ENCODE measurements around the gene NR2F6.

The NR2F6 gene

GRCh38 chr19:17245535-17245984 lies at the start of gene NR2F6:
NR2F6 (minus strand) TSS chr19:17245919; CDS start chr19:17245220, 699 bp downstream.
- DNase-seq (ENCODE audit: low read depth), result no peak
- peak within 1 kb of the TSS; percentile 40 for H3K4me3 ChIP-seq (ENCODE audit: low read depth, low read length)
- TF ChIP-seq MAX (IDR thresholded peaks at IDR 0.05; ENCODE audit: low read depth, low read length) (no peak), POLR2A (IDR thresholded peaks at IDR 0.05; ENCODE audit: extremely low read depth, insufficient read length) (no peak), MYC (IDR thresholded peaks at IDR 0.05; ENCODE audit: low read depth, low read length) (no peak)
- TF ChIP-seq, protein P1, sequence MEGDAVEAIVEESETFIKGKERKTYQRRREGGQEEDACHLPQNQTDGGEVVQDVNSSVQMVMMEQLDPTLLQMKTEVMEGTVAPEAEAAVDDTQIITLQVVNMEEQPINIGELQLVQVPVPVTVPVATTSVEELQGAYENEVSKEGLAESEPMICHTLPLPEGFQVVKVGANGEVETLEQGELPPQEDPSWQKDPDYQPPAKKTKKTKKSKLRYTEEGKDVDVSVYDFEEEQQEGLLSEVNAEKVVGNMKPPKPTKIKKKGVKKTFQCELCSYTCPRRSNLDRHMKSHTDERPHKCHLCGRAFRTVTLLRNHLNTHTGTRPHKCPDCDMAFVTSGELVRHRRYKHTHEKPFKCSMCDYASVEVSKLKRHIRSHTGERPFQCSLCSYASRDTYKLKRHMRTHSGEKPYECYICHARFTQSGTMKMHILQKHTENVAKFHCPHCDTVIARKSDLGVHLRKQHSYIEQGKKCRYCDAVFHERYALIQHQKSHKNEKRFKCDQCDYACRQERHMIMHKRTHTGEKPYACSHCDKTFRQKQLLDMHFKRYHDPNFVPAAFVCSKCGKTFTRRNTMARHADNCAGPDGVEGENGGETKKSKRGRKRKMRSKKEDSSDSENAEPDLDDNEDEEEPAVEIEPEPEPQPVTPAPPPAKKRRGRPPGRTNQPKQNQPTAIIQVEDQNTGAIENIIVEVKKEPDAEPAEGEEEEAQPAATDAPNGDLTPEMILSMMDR (IDR thresholded peaks at IDR 0.05; ENCODE audit: low read depth, low read length), result no peak

GRCh38 chr19:17294051-17294891 lies 48.6 kb upstream of the NR2F6 start:
- H3K4me3 ChIP-seq (ENCODE audit: low read depth, low read length), result no peak overlapping the region
- TF ChIP-seq POLR2A (IDR thresholded peaks at IDR 0.05; ENCODE audit: extremely low read depth, insufficient read length) (no peak), MYC (IDR thresholded peaks at IDR 0.05; ENCODE audit: low read depth, low read length) (no peak), MAX (IDR thresholded peaks at IDR 0.05; ENCODE audit: low read depth, low read length) (no peak)
- TF ChIP-seq, protein P1 (IDR thresholded peaks at IDR 0.05; ENCODE audit: low read depth, low read length), result no peak
- DNase-seq (ENCODE audit: low read depth), result peak; percentile 44

GRCh38 chr19:17293605-17294004 lies 47.9 kb upstream of the NR2F6 start:
- H3K4me3 ChIP-seq (ENCODE audit: low read depth, low read length), result no peak overlapping the region
- no peak for TF ChIP-seq POLR2A (IDR thresholded peaks at IDR 0.05; ENCODE audit: extremely low read depth, insufficient read length)
- TF ChIP-seq, protein P1 (IDR thresholded peaks at IDR 0.05; ENCODE audit: low read depth, low read length), result no peak
- TF ChIP-seq MYC (IDR thresholded peaks at IDR 0.05; ENCODE audit: low read depth, low read length), result no peak
- no peak for TF ChIP-seq MAX (IDR thresholded peaks at IDR 0.05; ENCODE audit: low read depth, low read length)
- DNase-seq (ENCODE audit: low read depth), result no peak

- peak; percentile 88 for DNase-seq (ENCODE audit: low read depth)
- peak; percentile 73 for TF ChIP-seq MAX (IDR thresholded peaks at IDR 0.05; ENCODE audit: low read depth, low read length)
- TF ChIP-seq, protein P1 (IDR thresholded peaks at IDR 0.05; ENCODE audit: low read depth, low read length), result peak; percentile 77
- TF ChIP-seq POLR2A (IDR thresholded peaks at IDR 0.05; ENCODE audit: extremely low read depth, insufficient read length), result peak; percentile 79
- TF ChIP-seq MYC (IDR thresholded peaks at IDR 0.05; ENCODE audit: low read depth, low read length), result peak; percentile 91
- peak overlapping the region; percentile 72 for H3K4me3 ChIP-seq (ENCODE audit: low read depth, low read length)
Measured at GRCh38 chr19:17292301-17293074, 46.8 kb upstream of the NR2F6 start.

GRCh38 chr19:17289489-17289888 lies 43.8 kb upstream of the NR2F6 start:
- no peak for TF ChIP-seq POLR2A (IDR thresholded peaks at IDR 0.05; ENCODE audit: extremely low read depth, insufficient read length)
- TF ChIP-seq MAX (IDR thresholded peaks at IDR 0.05; ENCODE audit: low read depth, low read length), result no peak
- TF ChIP-seq MYC (IDR thresholded peaks at IDR 0.05; ENCODE audit: low read depth, low read length), result no peak
- TF ChIP-seq, protein P1 (IDR thresholded peaks at IDR 0.05; ENCODE audit: low read depth, low read length), result no peak
- DNase-seq (ENCODE audit: low read depth), result peak; percentile 74
- H3K4me3 ChIP-seq (ENCODE audit: low read depth, low read length), result no peak overlapping the region

Measured in NB4 (cell line).